Epithelial cell of proximal tubule (primary cell): ENCODE results near the gene PPP3CA. TPM values are rescaled to one million over a fixed set of nuclear protein-coding genes. Genes with fewer than 3 reads are reported as not detected.

Experiments
- DNase-seq: peaks from one replicate; pipeline ENCODE4 v3.0.0-alpha.2; 2011; ENCODE audit warnings: low read depth
- H3K4me3 ChIP-seq: 2 replicates; pipeline ENCODE4 v1.5.1; 2011; ENCODE audit warnings: low read depth, mild to moderate bottlenecking, low read length
- CTCF ChIP-seq: conservative IDR thresholded peaks from 2 replicates; pipeline ENCODE4 v1.5.1; 2012; ENCODE audit warnings: low read depth, mild to moderate bottlenecking, low read length
- total RNA-seq: library from RNA; depleted of rRNA; stranded (reverse); fragments of >200 nt; gene quantifications from 2 replicates; pipeline ENCODE4 v1.2.3, GENCODE V29; 2015

Gene PPP3CA
- total RNA-seq, 1 donor from 2014 or later, result 16.5 TPM

- H3K4me3 ChIP-seq, result no peak overlapping the region
- DNase-seq, result no peak
- TF ChIP-seq CTCF, result no peak
These were observed 84.6 kb downstream of the PPP3CA start for GRCh38 chr4:101262683-101263082.

- DNase-seq, result no peak
- TF ChIP-seq CTCF, result no peak
- H3K4me3 ChIP-seq, result no peak overlapping the region
These were observed 87.5 kb downstream of the PPP3CA start for GRCh38 chr4:101259876-101260275.

GRCh38 chr4:101258883-101259282, 88.4 kb downstream of the PPP3CA start:
- no peak overlapping the region for H3K4me3 ChIP-seq
- no peak for TF ChIP-seq CTCF
- no peak for DNase-seq

- no peak overlapping the region for H3K4me3 ChIP-seq
These were observed 91.1 kb downstream of the PPP3CA start for GRCh38 chr4:101256222-101256621.

GRCh38 chr4:101254776-101255175, 92.5 kb downstream of the PPP3CA start:
- no peak overlapping the region for H3K4me3 ChIP-seq
- TF ChIP-seq CTCF, result no peak
- DNase-seq, result no peak

More at GRCh38 chr4:101256222-101256621, 91.1 kb downstream of the PPP3CA start:
- no peak for DNase-seq
- no peak for TF ChIP-seq CTCF

- no peak overlapping the region for H3K4me3 ChIP-seq
- TF ChIP-seq CTCF, result no peak
- DNase-seq, result no peak
These were observed 94.2 kb downstream of the PPP3CA start for GRCh38 chr4:101253121-101253520.

GRCh38 chr4:101252721-101253120, 94.6 kb downstream of the PPP3CA start:
- no peak overlapping the region for H3K4me3 ChIP-seq
- no peak for DNase-seq
- TF ChIP-seq CTCF, result no peak
